ENCODE measurements around the gene CNGA2.

GRCh38 chrX:151734446-151734845 lies at the start of gene CNGA2:
- no peak for TF ChIP-seq CTCF (IDR thresholded peaks at IDR 0.05; ENCODE audit: poor library complexity)
- TF ChIP-seq EZH2 (IDR thresholded peaks at IDR 0.05; ENCODE audit: borderline replicate concordance), result no peak
